Transverse colon (tissue), 4 donors: ENCODE measurements around the gene PNMA8B. TPM values are rescaled to one million over a fixed set of nuclear protein-coding genes. Genes with fewer than 3 reads are reported as not detected.

Experiments used
- DNase-seq: peaks from one replicate; pipeline ENCODE4 v3.0.0-alpha.2; 2019
- H3K27ac ChIP-seq, 4 donors: fragments of 200-600 bp; sonication (generic); 2 replicates each; pipeline ENCODE4 v1.5.1; 2016 to 2018; ENCODE audit warnings: inconsistent platforms in 4 of 4
- H3K27me3 ChIP-seq: fragments of 200-600 bp; sonication (generic); 2 replicates; pipeline ENCODE4 v1.5.1; 2017; ENCODE audit warnings: inconsistent platforms
- H3K36me3 ChIP-seq, 4 donors: fragments of 200-600 bp; sonication (generic); 2 replicates each; pipeline ENCODE4 v1.5.1; 2017 to 2019; ENCODE audit warnings: inconsistent platforms in 4 of 4
- H3K4me1 ChIP-seq, 4 donors: fragments of 200-600 bp; sonication (generic); 2 replicates each; pipeline ENCODE4 v1.5.1; 2017 to 2020; ENCODE audit warnings: inconsistent platforms in 4 of 4
- H3K4me3 ChIP-seq, 4 donors: fragments of 200-600 bp; sonication (generic); 1 replicate in 1 of 4; 2 replicates in 3 of 4; pipeline versions ENCODE4 v1.5.1 to v1.6.1; 2017 to 2019; ENCODE audit warnings: inconsistent platforms in 4 of 4
- H3K9me3 ChIP-seq, 2 donors: fragments of 200-600 bp; sonication (generic); 2 replicates each; pipeline ENCODE4 v1.5.1; 2017 to 2019; ENCODE audit warnings: inconsistent platforms in 2 of 2
- EP300 ChIP-seq: sonication (generic); formaldehyde crosslinking; IDR thresholded peaks from one replicate; pipeline ENCODE4 v1.6.1; 2017; ENCODE audit warnings: antibody characterized with exemption, low read depth
- POLR2A ChIP-seq: fragments of 450-650 bp; IDR thresholded peaks from one replicate; pipeline ENCODE4 v1.6.1; 2016; ENCODE audit warnings: antibody characterized with exemption, mild to moderate bottlenecking, moderate library complexity
- WGBS, 2 donors: methylation state at CpG; one replicate each; pipeline ENCODE4 v1.1.5; 2018; ENCODE audit warnings: low coverage in 1 of 2; 5-methylcytosine and 5-hydroxymethylcytosine counted together
- in situ Hi-C, 4 donors: fragments of 200-750 bp; cut with MboI; loops; one replicate each; pipeline versions ENCODE4 v1.15.0 to v1.15.1; 2017; ENCODE audit warnings: low sequenced_read_pairs in 3 of 4, low pct_ligation_motif_present in 1 of 4, low pct_unique_long_range_greater_than_20kb in 1 of 4
- intact Hi-C: fragments of 100-400 bp; cut with DNase I; formaldehyde crosslinking; loops from one replicate; pipeline ENCODE4 v1.15.1; 2023; ENCODE audit warnings: low total_unique reads
- total RNA-seq, 4 donors: library from RNA; depleted of rRNA; stranded (reverse); fragments of >200 nt; gene quantifications; one replicate each; pipeline ENCODE4 v1.1.0, GENCODE V29; 2016

PNMA8B gene
- total RNA-seq, 4 donors from 2014 or later, result 0.27 to 0.80 (median 0.58) TPM

DNA sequence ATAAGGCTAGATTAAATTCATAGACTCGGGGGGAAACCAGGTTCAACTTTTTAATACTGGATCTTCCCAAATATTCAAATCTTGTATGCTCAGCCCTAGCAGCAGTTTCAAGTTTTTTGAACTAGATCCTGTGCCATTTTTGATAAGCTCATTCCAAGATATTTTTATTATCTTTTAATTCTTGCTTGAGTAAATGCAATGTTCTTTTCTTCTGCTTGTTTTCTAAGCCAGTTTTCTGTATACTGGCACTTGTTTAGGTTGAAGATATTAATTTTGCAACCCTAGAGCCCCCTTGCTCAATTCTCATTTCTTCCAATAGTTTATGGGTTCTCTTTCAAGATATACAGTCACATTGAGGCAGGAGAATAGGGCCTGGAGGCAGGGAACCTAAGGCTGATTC is 53.8 kb downstream of the PNMA8B start:
- in situ Hi-C loops, result no loop called here
- Histone ChIP-seq H3K27ac (no peak overlapping the region), H3K4me3 (no peak overlapping the region), H3K27me3 (no peaks in the 10 kb centered on the region), H3K9me3 (no peaks in the 10 kb centered on the region), H3K36me3 (no peaks in the 10 kb centered on the region), H3K4me1 (peaks cover 0 to 6% (median 0%) of the 10 kb centered on the region in 4 donors)
- no peak for DNase-seq
- 67 to 71% methylated on average over 1 of the region's 1 CpG for whole genome bisulfite sequencing, 2 donors
- TF ChIP-seq EP300, result no peak
- TF ChIP-seq POLR2A, result no peak
- intact Hi-C loops, result no loop called here

Other genes with a start within 250 kb of the PNMA8B start
- 100 to 1,000 TPM in 2 of 4 donors, 10 to 100 TPM in 2; 37.7 to 227 (median 97.5) TPM for gene HIF3A, start 198.8 kb downstream of the PNMA8B start, total RNA-seq
- 100 to 1,000 TPM in 1 of 4 donors, 10 to 100 TPM in 3; 78.8 to 132 (median 96.8) TPM for gene PPP5C, start 148.8 kb downstream of the PNMA8B start, total RNA-seq
- 1 to 10 TPM in 3 of 4 donors, under 1 TPM in 1; 0.40 to 1.9 (median 1.2) TPM for gene CCDC8, start 82.3 kb downstream of the PNMA8B start, total RNA-seq
- gene PNMA8C, start 66.9 kb downstream of the PNMA8B start, total RNA-seq, result not detected
- under 1 TPM in 3 of 4 donors, not detected in 1; 0.20 to 0.68 (median 0.64) TPM for gene PNMA8A, start 24.3 kb downstream of the PNMA8B start, total RNA-seq
- 100 to 1,000 TPM; 160 to 923 (median 194) TPM for gene CALM3, start 105.5 kb upstream of the PNMA8B start, total RNA-seq
- 1 to 10 TPM in 2 of 4 donors, under 1 TPM in 1, not detected in 1; 0.55 to 2.4 (median 2.2) TPM for gene PTGIR, start 129.2 kb upstream of the PNMA8B start, total RNA-seq
- gene GNG8, start 140.3 kb upstream of the PNMA8B start, total RNA-seq, result not detected
- gene DACT3, start 165.3 kb upstream of the PNMA8B start, total RNA-seq, result 10 to 100 TPM in 1 of 4 donors, 1 to 10 TPM in 3; 5.3 to 27.1 (median 7.5) TPM
- 100 to 1,000 TPM in 1 of 4 donors, 10 to 100 TPM in 3; 40.1 to 201 (median 53.5) TPM for gene PRKD2, start 221.2 kb upstream of the PNMA8B start, total RNA-seq